GM19043 (cell line): ENCODE data around the gene HENMT1.

Experiments used
- ATAC-seq: cut with Tn5 transposase; IDR thresholded peaks from one replicate; pipeline ENCODE4 v1.9.1; 2021; ENCODE audit warnings: low read depth; ENCODE audit not compliant: unreplicated experiment

The HENMT1 gene

DNA sequence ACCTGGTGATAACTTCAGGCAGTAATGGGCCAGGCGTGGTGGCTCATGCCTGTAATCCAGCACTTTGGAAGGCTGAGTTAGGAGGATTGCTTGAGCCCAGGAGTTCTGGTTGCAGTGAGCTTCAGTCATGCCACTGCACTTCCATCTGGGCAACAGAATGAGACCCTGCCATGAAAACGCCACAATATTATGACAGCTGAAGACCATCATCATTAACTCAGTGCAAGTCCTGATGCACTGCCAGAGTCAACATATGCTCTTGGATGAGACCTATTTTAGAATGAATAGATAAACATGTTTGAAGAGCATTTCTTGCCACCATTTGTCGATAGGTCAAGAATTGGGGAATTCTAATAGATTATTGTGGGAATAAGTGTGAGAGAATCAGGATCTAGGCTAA, 26.4 kb downstream of the HENMT1 start:
- no peak for ATAC-seq

DNA sequence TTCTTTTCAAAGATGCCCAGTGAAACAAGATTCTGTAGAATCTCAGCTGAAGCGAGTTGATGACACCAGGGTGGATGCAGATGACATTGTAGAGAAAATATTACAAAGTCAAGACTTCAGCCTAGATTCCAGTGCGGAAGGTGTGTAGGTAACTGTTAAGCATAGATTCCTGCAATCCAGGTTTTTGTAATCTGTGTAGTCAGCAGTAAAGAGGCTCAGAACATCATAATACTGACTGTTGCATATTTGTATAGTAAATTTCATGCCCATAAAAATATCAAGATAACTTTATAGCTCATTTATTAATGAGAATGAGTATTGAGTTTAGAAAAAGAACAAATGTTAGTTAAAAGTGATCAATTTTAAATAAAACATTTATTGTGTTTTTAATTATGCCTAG, 32.2 kb downstream of the HENMT1 start:
- ATAC-seq, result no peak

DNA sequence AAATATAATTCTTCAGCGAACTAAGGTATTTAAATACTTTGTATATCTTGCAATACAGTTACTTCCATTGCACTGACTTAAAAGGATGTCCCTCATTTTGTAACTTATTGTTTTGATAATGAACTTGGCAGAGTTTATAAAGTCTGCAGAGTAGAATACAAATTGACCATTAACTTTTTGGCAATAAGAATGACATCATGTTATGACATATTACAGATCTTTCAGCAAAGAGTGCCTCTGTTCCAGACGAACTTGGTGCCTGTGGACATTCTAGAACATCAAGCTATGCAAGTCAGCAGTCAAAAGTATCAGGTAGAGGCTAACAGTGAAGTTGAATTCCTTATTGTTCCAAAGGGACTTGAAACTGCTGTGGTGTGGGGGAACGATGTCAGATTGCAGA, 32.9 kb downstream of the HENMT1 start:
- ATAC-seq, result no peak

DNA sequence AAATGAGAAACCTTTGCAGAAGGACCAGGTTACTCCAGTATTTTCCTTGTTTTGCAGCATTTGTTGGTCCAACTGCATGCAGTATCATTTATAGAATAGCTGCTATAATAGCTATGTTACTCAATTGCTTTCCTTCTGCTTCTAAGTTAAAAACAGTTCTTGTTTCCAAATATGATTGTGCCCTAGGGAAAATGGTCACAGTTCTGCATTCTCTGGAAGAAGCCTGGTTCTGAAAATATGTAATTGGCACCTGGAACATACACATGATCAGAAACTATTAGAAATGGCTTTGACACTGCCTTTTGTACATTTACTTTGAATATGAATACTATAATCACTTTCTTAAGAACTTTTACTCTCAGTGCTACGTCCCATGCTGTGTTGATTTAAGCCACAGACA, 33.6 kb downstream of the HENMT1 start:
- no peak for ATAC-seq

DNA sequence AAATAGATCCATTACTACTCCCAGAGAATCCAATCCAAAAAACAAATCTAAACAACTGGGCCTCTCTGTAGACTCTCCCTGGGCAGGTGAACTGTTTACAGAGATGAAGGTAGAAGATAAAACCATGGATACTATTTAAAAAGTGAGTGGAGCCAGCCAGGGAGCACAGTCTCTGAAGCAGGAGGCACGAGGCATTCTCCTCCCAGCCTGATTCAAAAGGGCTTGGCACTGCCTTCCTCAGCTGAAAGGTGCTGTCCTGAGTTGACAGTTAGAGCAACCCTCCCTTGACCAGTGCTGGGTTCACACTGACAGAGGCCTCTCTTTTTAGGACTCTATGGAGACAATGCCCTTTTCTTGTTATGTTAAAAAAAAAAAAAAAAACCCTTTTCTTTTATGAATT, 36.8 kb downstream of the HENMT1 start:
- ATAC-seq, result no peak

DNA sequence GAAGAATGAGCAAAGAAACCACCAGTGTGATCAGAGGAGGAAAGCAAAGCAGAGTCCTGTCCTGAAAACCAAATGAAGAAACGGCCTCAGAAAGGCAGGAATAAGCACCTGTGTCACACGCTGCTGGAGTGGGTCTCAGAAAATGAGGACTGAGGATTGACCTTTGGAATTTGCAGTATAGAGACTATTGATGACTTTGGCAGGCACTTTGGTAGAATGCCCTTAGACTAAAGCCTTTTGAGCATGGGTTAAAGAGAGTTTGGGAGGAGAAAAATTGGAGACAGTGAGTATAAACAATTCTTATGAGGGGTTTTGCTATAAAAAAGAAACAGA, 43.2 kb downstream of the HENMT1 start:
- ATAC-seq, result no peak

DNA sequence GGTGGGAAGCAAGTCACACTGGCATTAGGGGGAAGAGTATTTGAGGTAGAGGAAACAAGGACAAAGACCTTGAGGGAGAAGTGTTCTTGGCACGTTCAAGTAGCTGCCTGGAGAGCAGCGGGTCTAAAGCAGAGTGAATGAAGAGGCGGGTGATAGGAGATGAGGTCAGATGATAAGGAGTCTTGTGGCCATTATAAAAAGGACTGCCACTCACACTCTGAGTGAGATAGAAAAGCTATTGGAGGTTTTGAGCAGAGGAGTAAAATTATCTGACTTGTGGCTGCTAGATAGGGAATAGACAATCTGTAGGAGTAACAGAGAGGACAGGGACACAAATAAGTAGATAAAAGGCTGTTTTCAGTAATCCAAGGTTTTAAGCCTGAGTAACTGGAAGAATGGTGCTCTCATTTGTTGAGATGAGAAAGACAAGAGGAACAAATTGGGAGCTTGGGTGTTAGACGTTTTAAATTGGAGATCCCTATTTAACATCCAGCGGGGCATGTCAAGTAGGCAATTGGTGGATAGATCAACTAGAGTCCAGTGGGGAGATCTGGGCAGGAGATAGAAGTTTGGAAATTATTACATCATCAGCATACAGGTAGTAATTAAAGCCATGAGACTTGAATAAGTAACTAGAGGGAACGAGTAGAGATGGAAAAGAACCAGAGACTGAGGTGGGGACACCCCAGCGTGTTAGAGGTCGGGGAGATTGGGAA, 43.7 kb downstream of the HENMT1 start:
- ATAC-seq, result no peak

DNA sequence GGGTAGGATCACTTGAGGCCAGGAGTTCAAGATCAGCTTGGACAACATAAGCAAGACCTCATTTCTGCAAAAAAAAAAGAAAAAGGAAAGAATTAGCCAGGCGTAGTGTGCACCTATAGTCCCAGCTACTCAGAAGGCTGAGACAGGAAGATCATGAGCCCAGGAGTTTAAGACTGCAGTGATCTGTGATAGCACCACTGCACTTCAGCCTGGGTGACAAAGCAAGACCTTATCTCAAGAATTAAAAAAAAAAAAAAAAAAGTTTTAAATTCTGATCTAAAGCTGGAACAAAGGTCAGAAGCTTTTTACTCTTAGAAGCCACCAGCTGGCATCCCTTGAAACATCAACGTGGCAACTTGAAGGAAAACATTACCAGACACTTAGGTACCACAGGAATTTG, 45.3 kb downstream of the HENMT1 start:
- ATAC-seq, result no peak

DNA sequence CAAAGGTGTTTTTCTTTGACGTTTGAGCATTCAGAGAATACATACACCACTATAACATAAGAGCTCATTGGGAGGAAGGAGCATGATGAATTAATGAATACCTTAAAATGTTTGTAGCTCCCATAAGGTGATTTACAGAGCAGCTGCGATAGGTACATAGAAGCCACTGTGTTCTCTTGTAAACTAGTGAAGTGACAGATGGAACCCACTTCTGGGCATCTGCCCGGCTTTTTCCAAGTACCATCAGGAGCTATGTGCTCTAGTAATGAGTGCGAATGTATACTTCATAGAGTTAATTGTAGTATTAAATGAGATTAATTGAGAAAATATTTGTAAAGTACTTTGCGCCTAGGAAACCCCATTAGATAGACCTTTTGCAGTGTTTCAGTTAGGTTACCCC, 48.4 kb downstream of the HENMT1 start:
- ATAC-seq, result no peak

DNA sequence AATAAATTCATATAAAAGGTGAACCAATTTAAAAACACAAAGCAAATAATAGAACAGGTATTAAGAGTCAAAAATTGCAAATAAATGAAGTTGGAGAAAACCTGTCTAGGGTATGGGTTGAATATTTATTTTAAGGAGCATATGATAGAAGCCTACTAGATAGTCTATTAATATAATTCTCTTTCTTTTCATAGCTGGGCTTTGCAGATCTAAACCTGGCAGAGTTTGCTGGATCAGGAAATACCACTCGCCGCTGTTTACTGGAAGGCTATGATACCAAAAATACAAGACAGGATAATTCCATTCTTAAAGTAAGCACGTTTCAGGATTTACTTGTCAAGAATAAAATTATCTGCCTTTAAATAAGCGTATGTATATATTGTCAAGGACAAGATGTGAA, 48.9 kb downstream of the HENMT1 start:
- ATAC-seq, result no peak

DNA sequence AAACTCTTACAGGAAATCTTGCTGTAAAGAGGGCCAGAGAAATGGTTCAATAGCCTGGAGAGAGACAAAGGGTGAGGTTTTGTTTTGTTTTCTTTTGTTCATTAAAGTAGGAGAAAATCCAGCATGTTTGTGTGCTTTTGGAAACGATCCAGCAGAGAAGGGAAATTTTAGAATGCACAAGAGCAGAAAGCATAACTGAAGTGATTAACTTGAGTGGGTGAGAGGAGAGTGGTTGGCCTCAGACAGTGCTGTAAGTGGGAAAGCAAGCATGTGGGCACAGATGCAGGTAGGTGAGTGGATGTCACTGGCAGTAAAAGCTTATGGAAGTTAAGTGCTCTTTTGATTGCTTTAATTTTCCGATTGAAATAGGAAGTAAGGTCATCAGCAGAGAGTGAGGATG, 50.8 kb downstream of the HENMT1 start:
- ATAC-seq, result no peak

DNA sequence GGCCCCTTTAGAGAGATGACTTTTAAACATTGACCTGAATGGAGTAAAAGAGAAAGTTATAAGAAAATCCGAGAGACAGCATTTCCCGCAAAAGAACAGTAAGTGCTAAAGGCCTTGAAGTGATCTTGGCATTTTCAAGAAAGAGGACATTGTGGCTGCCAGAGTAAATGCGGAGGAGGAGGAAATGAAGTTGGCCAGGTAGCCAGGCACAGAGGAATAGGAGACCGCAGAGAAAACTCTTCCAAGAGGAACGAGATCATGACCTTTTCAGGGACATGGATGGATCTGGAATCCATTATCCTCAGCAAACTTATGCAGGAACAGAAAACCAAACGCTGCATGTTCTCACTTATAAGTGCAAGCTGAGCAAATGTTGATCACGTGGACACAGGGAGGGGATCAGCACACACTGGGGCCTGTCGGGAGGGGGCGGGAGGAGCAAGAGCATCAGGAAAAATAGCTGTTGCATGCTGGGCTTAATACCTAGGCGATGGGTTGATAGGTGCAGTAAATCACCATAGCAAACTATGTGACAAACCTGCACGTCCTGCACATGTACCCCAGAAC, 51.3 kb downstream of the HENMT1 start:
- ATAC-seq, result no peak

DNA sequence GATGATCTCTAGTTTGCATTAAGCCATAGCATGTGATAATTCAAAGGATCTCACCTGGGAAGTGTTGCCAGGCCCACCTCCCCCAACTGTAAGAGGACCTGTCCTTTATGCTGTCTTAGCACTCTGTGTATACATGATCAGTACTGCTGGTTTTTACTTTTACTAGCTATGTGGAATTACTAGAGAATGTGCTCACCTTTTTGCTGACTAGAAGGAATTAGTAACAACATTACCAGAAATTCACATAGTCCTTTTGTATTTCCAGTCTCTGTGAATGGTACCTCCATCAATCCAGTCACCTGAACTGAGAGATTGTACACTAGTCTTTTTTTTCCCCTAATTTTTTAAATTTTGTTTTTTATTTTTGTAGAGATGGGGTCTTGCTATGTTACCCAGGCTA, 54.4 kb downstream of the HENMT1 start:
- no peak for ATAC-seq

DNA sequence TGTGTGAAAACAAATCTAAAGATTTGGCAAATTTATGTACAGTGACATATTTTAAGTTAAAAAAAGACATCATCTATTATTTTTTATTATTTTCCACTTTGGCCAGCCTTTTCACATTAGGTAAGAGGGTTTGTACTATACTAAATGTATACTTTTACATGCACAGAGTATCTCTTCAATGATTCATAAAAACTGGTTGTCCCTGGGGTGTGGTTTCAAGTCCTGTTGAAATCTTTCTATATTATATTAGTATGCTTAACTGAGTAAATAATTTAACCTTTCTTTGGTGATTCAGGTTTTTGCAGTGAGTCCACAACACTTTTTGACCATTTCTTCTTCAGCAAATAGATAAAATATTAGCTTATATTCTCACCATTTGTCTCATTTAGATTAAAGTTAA, 55.3 kb downstream of the HENMT1 start:
- ATAC-seq, result no peak

DNA sequence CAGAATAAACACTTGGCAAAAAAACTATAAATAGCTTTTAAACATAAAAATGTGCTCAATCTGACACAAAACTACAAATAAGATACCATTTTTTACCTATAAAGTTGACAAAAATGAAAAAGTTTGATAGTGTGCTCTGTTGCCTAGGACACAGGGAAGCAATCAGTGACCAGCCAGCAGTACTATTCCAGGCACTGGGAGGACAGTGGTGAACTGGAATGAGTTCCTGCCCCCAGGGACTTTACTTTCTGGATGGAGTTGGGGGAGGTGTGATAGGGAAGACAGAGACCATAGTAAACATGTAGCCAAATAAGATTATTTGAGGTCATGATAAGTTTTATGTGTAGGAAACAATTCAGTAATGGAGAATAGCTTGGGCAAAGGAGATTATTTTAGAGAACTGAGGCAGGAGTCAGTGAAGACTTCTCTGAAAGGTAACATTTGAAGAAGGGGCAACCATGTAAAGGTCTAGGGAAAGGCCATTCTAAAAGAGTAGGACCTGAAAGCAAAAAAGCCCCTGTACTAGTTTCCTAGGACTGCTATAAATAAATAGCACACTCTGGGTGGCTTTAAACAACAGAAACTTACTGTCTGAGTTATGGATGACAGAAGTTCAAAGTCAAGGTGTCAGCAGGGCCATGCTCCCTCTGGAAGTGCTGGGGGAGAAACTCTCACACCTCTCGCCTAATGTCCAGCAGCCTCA, 59.0 kb downstream of the HENMT1 start:
- no peak for ATAC-seq

DNA sequence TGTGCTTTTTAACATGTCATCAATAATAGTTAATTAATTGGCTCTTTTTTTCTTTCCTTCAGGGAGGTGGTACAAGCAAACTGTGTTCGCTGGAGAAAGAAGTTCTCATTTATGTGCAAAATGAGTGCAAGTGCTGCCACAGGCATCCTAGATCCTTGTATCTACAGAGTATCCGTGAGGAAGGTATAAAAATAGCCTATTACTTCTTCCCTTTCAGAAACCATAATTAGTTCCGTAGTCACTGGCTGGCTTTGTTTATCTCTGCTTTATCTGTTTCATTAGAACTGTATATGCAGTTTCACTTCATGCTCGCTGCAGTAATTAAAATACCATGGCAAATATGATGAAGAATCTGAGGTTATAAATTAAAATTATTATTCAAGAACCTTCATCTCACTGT, 60.4 kb downstream of the HENMT1 start:
- no peak for ATAC-seq

DNA sequence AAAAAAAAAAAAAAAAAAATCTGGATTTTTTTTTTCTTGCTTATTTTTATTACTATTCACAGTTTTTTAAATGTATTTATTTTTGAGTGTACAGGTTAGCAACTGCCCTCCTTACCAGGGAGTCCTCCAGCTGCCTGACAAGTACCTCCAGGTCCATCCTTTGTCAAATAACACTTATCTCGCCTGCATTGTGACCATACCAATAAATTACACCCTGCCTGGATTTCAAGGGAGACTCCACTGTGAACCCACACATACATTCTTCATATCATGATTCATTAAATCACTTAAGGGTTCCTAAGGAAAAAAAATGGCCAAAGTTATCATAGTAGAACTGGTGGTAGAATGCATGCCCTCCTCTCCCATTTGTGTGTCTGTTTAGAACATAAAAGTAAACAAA, 62.6 kb downstream of the HENMT1 start:
- ATAC-seq, result no peak
